ENCODE data around the gene ST3GAL2.
"Not testable (repeated sequence)": the region's sequence is repeated elsewhere in the genome, so short reads cannot be mapped to it uniquely, and the experiment has no call there.

The ST3GAL2 gene

DNA sequence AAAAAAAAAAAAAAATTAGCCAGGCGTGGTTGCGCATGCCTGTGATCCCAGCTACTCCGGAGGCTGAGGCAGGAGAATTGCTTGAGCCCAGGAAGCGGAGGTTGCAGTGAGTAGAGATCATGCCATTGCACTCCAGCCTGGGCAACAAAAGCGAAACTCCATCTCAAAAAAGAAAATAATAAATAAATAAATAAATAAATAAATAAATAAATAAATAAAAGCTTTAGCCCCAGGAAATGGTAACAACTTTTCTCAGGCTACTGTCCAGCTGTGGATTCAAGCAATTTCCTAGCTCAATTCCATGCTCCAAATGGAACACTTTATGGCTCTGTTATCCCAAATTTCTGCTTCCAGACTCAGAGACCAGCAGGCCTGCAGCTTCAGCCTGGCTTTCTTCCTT lies 25.3 kb downstream of the ST3GAL2 start:
- not testable (repeated sequence) for DNase-seq

DNA sequence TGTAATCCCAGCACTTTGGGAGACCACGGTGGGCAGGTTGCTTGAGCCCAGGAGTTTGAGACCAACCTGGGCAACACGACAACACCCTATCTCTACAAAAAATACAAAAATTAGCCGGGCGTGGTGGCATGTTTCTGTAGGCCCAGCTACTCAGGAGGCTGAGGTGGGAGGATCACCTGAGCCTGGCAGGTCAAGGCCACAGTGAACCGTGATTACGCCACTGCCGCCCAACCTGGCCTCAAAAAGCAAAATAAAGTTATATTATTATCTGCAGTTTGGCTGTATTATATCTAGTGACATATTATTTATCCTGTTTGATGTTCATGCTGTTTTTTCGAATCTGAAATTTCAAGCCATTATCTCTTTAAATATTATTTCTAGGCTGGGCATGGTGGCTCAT lies 26.5 kb downstream of the ST3GAL2 start:
- DNase-seq = no peak

DNA sequence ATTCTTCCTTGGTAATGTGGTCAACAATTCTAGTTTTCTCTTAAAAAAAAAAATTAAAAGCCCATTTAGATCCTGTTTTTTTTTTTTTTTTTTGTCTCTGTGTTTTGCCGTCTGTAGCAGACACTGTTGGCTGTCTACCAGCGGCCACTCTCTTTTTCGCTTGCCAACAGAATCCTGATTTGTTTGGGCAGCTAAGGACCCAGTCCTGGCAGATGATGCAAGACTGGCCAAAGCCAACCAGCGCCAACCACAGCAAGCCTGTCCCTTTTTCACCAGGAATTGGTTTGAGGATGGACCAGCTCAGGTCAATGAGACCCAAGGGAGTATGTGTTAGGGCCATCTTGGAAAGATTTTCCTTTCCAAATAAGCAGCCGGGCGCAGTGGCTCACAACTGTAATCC lies 28.2 kb downstream of the ST3GAL2 start:
- DNase-seq = no peak

- no peak for DNase-seq
Measured at GRCh38 chr16:70407811-70408274, 31.1 kb downstream of the ST3GAL2 start.

DNA sequence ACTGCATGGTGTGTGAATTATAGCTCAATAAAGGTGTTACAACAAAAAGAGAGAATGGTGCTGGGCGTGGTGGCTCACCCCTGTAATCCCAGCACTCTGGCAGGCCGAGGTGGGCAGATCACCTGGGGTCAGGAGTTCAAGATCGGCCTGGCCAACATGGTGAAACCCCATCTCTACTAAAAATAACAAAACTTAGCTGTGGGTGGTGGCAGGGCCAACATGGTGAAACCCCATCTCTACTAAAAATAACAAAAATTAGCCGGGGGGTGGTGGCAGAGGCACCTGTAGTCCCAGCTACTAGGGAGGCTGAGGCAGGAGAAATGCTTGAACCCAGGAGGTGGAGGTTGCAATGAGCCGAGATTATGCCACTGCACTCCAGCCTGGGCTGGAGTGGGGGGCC lies 32.8 kb downstream of the ST3GAL2 start:
- not testable (repeated sequence) for DNase-seq

- DNase-seq = no peak
Measured at GRCh38 chr16:70402916-70403659, 35.8 kb downstream of the ST3GAL2 start.

GRCh38 chr16:70399951-70400350 lies 38.9 kb downstream of the ST3GAL2 start:
- no peak for DNase-seq

- no peak for DNase-seq
Measured at GRCh38 chr16:70399381-70399780, 39.5 kb downstream of the ST3GAL2 start.

- no peak for DNase-seq
Measured at GRCh38 chr16:70398177-70398743, 40.6 kb downstream of the ST3GAL2 start.

GRCh38 chr16:70396246-70396904 lies 42.5 kb downstream of the ST3GAL2 start:
- no peak for DNase-seq

GRCh38 chr16:70395345-70395901 lies 43.5 kb downstream of the ST3GAL2 start:
- no peak for DNase-seq

DNA sequence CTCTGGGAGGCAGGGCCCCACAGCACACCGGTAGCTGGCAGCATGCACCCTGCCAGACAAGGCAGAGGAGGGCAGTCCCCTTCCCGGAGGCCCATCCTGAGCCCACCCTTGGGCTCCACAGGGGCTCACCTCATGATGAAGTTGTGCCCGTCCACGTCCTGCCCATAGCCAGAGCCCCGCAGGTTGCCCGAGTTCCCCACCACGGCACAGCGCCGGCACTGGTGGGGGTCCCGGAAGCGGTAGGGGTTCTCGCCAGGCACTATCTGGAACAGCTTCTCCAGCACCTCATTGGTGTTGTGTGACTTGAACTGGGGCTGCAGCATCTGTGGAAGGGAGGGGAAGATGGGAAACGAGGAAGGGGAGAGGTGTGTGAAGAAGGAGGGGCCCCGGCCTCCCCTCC lies 44.0 kb downstream of the ST3GAL2 start:
- DNase-seq = no peak

DNA sequence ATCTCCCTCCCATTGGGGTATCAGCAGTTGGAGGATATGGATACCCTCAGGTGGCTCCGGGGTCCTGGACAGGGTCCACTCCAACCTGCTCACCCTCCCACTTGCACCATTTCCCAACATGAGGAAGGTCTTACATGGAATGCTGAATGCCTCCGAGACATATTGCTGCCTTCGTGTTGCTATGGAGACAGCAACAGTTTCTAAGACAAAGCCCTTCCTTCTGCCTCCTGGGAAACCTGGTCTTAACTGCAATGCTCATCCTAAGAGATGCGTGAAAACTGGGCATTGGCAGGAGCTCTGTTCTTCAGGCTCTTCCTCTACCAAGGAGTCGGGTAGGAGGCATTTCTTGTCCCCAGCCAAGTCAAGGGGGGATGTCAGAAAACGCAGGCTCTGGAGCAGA lies 45.2 kb downstream of the ST3GAL2 start:
- DNase-seq = no peak

- no peak for DNase-seq
Measured at GRCh38 chr16:70392606-70393005, 46.3 kb downstream of the ST3GAL2 start.

GRCh38 chr16:70391881-70392481 lies 46.9 kb downstream of the ST3GAL2 start:
- DNase-seq = no peak

DNA sequence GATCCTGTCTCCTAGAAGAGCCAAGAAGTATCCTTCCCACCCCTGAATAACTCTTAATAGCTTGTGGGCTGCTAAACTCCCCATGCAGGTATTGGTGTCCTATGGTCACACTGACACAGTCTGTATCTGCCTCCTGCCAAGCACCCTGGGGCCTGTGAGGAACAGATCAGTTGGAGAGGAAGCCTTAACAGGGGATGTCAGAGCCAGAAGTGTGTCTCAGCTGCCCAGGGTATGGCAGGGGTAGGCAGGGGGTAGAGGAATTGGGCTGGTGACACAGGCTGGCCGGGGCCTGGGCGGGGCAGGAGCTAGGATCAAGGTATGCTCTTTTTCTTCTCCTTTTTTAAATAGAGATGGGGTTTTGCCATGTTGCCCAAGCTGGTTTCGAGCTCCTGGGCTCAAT lies 47.5 kb downstream of the ST3GAL2 start:
- DNase-seq = no peak

DNA sequence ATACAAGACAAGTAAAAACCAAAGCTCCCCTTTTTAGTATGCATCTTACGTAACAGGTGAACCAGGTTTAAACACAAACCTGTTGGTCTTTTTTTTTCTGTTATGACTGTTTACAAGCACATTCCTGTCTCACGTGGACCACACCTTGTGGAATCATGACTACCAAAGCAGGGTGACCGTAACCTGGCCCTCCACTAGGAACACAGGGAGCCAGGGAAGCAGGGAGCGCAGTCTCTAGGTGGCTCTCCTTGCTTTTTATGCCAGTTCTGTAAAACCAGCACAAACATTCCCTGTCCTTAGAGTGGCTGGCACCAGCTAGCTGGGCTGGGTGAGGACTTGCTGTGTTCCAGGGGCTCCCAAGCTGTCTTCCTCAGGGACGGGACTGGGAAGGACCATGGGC lies 48.1 kb downstream of the ST3GAL2 start:
- no peak for DNase-seq

DNA sequence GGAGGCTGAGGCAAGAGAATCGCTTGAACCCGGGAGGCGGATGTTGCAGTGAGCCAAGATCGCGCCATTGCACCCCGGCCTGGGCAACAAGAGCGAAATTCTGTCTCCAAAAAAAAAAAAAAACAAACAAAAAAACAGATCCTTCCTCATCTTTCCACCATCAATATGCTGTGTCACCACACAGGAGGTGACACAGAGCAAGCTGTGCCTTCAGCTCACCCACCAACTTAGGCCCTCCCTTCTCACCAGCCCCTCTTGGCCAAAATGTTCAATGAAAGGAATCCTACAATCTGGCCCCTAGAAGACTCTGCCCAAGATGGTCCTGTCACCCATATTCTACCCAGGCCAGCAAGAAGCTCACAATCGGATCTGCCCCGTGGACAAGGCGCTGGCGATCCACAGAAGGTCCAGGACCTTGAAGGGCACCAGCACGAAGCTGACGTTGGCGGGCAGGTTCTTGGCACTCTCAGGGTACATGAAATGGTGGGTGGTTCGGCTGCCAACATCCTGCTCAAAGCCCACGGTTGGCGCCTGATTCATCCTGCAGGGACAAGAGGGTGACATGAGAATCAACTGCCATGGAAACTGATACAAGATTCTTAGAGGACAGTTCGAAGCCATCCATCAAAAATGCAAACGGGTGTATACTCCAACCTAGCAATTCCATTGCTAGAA lies 50.8 kb downstream of the ST3GAL2 start:
- DNase-seq = no peak

GRCh38 chr16:70386289-70386986 lies 52.5 kb downstream of the ST3GAL2 start:
- not testable (repeated sequence) for DNase-seq

GRCh38 chr16:70383421-70383960 lies 55.4 kb downstream of the ST3GAL2 start:
- no peak for DNase-seq

DNA sequence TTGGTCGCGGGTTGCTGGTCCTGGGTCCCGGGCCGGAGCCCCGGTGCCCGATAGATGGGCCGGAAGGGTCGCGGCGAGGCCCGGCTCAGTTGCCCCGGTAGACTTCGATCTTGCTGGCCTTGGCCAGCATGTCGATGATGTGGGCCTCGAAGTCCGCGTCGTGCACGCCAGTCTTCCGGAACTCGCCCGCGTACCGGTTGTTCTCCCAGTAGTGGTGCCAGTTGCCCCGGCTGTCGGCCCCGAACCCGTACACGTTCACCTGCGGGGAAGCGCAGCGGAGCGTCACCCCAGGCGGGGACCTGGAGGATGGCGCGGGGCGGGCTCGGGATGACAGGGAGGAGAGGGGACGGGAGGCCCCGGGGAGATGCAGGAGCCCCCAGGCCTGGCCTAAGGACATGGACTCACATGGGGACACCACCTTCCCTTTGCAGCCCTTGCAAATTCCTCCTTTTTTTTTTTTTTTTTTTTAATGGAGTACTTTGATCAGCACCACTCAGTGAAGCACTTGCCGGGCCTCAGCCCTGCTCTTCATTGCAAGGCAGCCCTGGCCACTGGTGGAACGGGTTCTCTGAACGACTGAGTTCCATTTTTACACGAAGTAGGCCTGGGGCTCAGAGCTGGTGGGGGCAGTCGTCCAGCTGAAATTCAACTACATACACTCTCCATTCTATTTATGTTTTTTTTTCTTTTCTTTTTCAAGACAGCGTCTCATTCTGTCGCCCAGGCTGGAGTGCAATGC lies 57.1 kb downstream of the ST3GAL2 start:
- peak; percentile 12 for DNase-seq
